OCI-LY7 (cell line): ENCODE results near the gene FMN1. TPM values are rescaled to one million over a fixed set of nuclear protein-coding genes. Genes with fewer than 3 reads are reported as not detected.

Experiments used
- BruUV-seq: library from RNA; stranded (reverse); fragments of 400-500 nt; replicated peaks from 2 replicates; lab custom pipeline; 2021; lab: Mats Ljungman, UMichigan
- CTCF ChIA-PET: fragments of 300-600 bp; sonication (Branson Sonifier 250); formaldehyde crosslinking; loops from one replicate; lab custom pipeline; 2022; ENCODE audit warnings: antibody characterized with exemption; ENCODE audit not compliant: unreplicated experiment; lab: Charles Lee
- POLR2A ChIA-PET: fragments of 300-600 bp; sonication (Branson Sonifier 250); formaldehyde crosslinking; loops from one replicate; lab custom pipeline; 2022; ENCODE audit warnings: antibody characterized with exemption; lab: Charles Lee
- DNase-seq: peaks from one replicate; pipeline ENCODE4 v3.0.0-alpha.2; 2015; ENCODE audit warnings: low spot score
- H2AFZ ChIP-seq: fragments of 200-600 bp; sonication (generic), shearing (Covaris generic); 2 replicates; pipeline ENCODE4 v1.6.1; 2014; ENCODE audit warnings: mild to moderate bottlenecking, antibody characterized with exemption, low read length, moderate library complexity
- H3K27ac ChIP-seq: fragments of 200-600 bp; sonication (generic); 2 replicates; pipeline ENCODE4 v1.5.1; 2014; ENCODE audit warnings: mixed run types, low read depth, mild to moderate bottlenecking, moderate library complexity, low read length, inconsistent platforms; ENCODE audit not compliant: poor library complexity, severe bottlenecking
- H3K36me3 ChIP-seq: fragments of 200-600 bp; sonication (generic); 2 replicates; pipeline ENCODE4 v1.6.1; 2014; ENCODE audit warnings: mild to moderate bottlenecking, antibody characterized with exemption, low read length, moderate library complexity, mixed read lengths; ENCODE audit not compliant: insufficient read depth
- H3K4me1 ChIP-seq: fragments of 200-600 bp; sonication (generic); 2 replicates; pipeline ENCODE4 v1.5.1; 2014; ENCODE audit warnings: mild to moderate bottlenecking, low read length; ENCODE audit not compliant: insufficient read depth, poor library complexity, severe bottlenecking
- H3K4me2 ChIP-seq: fragments of 200-600 bp; sonication (generic); 2 replicates; pipeline ENCODE4 v1.6.1; 2014; ENCODE audit warnings: mild to moderate bottlenecking, low read length
- H3K4me3 ChIP-seq: fragments of 200-600 bp; sonication (generic); 2 replicates; pipeline ENCODE4 v1.5.1; 2014; ENCODE audit warnings: mild to moderate bottlenecking, low read depth, low read length; ENCODE audit not compliant: poor library complexity, severe bottlenecking
- H3K79me2 ChIP-seq: fragments of 200-600 bp; sonication (generic); 2 replicates; pipeline ENCODE4 v1.6.1; 2016; ENCODE audit warnings: low read depth, mild to moderate bottlenecking, low read length, moderate library complexity, mixed read lengths; ENCODE audit not compliant: insufficient read depth
- H3K9me2 ChIP-seq: fragments of 200-600 bp; sonication (generic); 2 replicates; pipeline ENCODE4 v1.6.1; 2016; ENCODE audit warnings: mild to moderate bottlenecking, low read length, mixed read lengths; ENCODE audit not compliant: insufficient read depth
- H3K9me3 ChIP-seq: fragments of 200-600 bp; sonication (generic); 2 replicates; pipeline ENCODE4 v1.6.1; 2014; ENCODE audit warnings: mild to moderate bottlenecking, mixed run types, low read length, mixed read lengths
- H4K20me1 ChIP-seq: fragments of 200-600 bp; sonication (generic); 2 replicates; pipeline ENCODE4 v1.6.1; 2014; ENCODE audit warnings: mild to moderate bottlenecking, antibody characterized with exemption, low read length, moderate library complexity, mixed read lengths; ENCODE audit not compliant: insufficient read depth
- CTCF ChIP-seq: fragments of 200-600 bp; sonication (generic); conservative IDR thresholded peaks from 2 replicates; pipeline ENCODE4 v1.5.1; 2014; ENCODE audit warnings: mild to moderate bottlenecking, antibody characterized with exemption, low read length, moderate library complexity, mixed read lengths
- EZH2phosphoT487 ChIP-seq: fragments of 200-600 bp; sonication (generic); IDR thresholded peaks from 2 replicates; pipeline ENCODE4 v1.6.1; 2018; ENCODE audit warnings: low read depth, borderline replicate concordance, mild to moderate bottlenecking, mixed run types, antibody characterized with exemption, low read length, moderate library complexity, mixed read lengths
- intact Hi-C: fragments of 100-400 bp; cut with micrococcal nuclease; formaldehyde crosslinking; loops from one replicate; pipeline ENCODE4 v1.10.0; 2022; ENCODE audit not compliant: unreplicated experiment
- total RNA-seq, 2 experiments: library from RNA; depleted of rRNA in 1 of 2; stranded (reverse); fragments of >200 nt in 1 of 2; shearing (Covaris generic) in 1 of 2; gene quantifications; 2 replicates each; pipeline ENCODE4 v1.2.3, GENCODE V29; 2014 to 2022

Gene FMN1
- total RNA-seq, 2 experiments from 2014 or later = 3.2 to 4.2 TPM

- Histone ChIP-seq H3K27ac (no peak overlapping the region), H3K4me3 (no peak overlapping the region), H3K9me2 (no peaks in the 10 kb centered on the region), H3K4me1 (no peaks in the 10 kb centered on the region), H4K20me1 (no peaks in the 10 kb centered on the region), H3K9me3 (peaks cover 9% of the 10 kb centered on the region; the same call in 1 of the 2 replicates), H3K36me3 (no peaks in the 10 kb centered on the region), H3K79me2 (no peaks in the 10 kb centered on the region), H3K4me2 (no peak overlapping the region), H2AFZ (no peak overlapping the region)
- intact Hi-C loops = no loop called here
- no peak for TF ChIP-seq EZH2phosphoT487
- TF ChIP-seq CTCF = no peak
- ChIA-PET CTCF (no interaction called here), POLR2A (interaction anchor here (0.5 kb wide), 1 partner anchor 240 kb away, joined by 3 read pairs; no protein-coding TSS in a partner anchor)
- no peak for DNase-seq
- BruUV-seq = no TSS peak
These were observed 150.9 kb downstream of the FMN1 start for GRCh38 chr15:33043636-33044035.

- no peaks in the 10 kb centered on the region for H3K9me2 ChIP-seq
- DNase-seq = no peak
- H3K4me1 ChIP-seq = no peaks in the 10 kb centered on the region
- no peak overlapping the region for H3K4me3 ChIP-seq
- H3K79me2 ChIP-seq = no peaks in the 10 kb centered on the region
- no peak for TF ChIP-seq EZH2phosphoT487
- no peak for TF ChIP-seq CTCF
- H3K4me2 ChIP-seq = no peak overlapping the region
- H2AFZ ChIP-seq = no peak overlapping the region
- no peaks in the 10 kb centered on the region for H3K36me3 ChIP-seq
- intact Hi-C loops = no loop called here
- H3K27ac ChIP-seq = no peak overlapping the region
- no TSS peak for BruUV-seq
- CTCF ChIA-PET = no interaction called here
- POLR2A ChIA-PET = interaction anchor here (0.7 kb wide), 1 partner anchor 358 kb away, joined by 5 read pairs; no protein-coding TSS in a partner anchor
- no peaks in the 10 kb centered on the region for H4K20me1 ChIP-seq
- no peaks in the 10 kb centered on the region for H3K9me3 ChIP-seq
These were observed 154.0 kb downstream of the FMN1 start for GRCh38 chr15:33040496-33040895.

DNA sequence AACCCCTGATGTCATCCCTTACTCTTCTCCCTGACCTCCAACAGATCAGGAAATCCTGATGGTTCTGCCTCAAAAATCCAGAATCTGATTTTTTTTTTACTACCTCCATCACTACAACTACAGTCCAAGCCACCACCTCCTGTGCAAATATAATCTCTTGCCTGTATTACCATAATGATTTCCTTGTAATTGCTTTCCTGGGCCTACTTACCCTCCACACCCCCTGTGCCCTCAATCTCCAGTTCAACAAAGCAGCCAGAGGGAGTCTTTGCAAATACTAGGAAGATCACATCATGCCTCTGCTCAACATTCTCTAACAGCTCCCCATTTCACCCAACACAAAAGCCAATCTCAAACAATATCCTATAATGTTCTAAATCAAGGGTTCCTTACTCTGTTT, 159.9 kb downstream of the FMN1 start:
- POLR2A ChIA-PET = no interaction called here
- CTCF ChIA-PET = no interaction called here
- BruUV-seq = no TSS peak

More for the DNA sequence above, 159.9 kb downstream of the FMN1 start:
- Histone ChIP-seq H2AFZ (no peak overlapping the region), H4K20me1 (no peaks in the 10 kb centered on the region), H3K79me2 (no peaks in the 10 kb centered on the region), H3K9me2 (no peaks in the 10 kb centered on the region), H3K36me3 (no peaks in the 10 kb centered on the region), H3K27ac (no peak overlapping the region), H3K4me3 (no peak overlapping the region), H3K4me2 (no peak overlapping the region), H3K9me3 (no peaks in the 10 kb centered on the region), H3K4me1 (no peaks in the 10 kb centered on the region)
- intact Hi-C loops = no loop called here
- DNase-seq = no peak
- no peak for TF ChIP-seq EZH2phosphoT487
- no peak for TF ChIP-seq CTCF
